HG03060 (cell line): ENCODE measurements around the gene FMN1.

Experiments
- ATAC-seq: cut with Tn5 transposase; IDR thresholded peaks from one replicate; pipeline ENCODE4 v1.9.1; 2021; ENCODE audit warnings: low read depth, moderate number of reproducible peaks; ENCODE audit not compliant: unreplicated experiment

Gene FMN1

GRCh38 chr15:33125894-33126537 lies 68.5 kb downstream of the FMN1 start:
- ATAC-seq: no peak

- ATAC-seq: no peak
Observed at GRCh38 chr15:33124811-33125210, 69.7 kb downstream of the FMN1 start.

GRCh38 chr15:33124279-33124678 lies 70.2 kb downstream of the FMN1 start:
- ATAC-seq: no peak

GRCh38 chr15:33119865-33120264 lies 74.6 kb downstream of the FMN1 start:
- no peak for ATAC-seq

- ATAC-seq: no peak
Observed at GRCh38 chr15:33119273-33119672, 75.2 kb downstream of the FMN1 start.

GRCh38 chr15:33116198-33116597 lies 78.3 kb downstream of the FMN1 start:
- no peak for ATAC-seq

GRCh38 chr15:33115191-33115861 lies 79.2 kb downstream of the FMN1 start:
- ATAC-seq: no peak

GRCh38 chr15:33114374-33114717 lies 80.2 kb downstream of the FMN1 start:
- ATAC-seq: no peak

- ATAC-seq: no peak
Observed at GRCh38 chr15:33113666-33114373, 80.7 kb downstream of the FMN1 start.

GRCh38 chr15:33112541-33113105 lies 81.9 kb downstream of the FMN1 start:
- ATAC-seq: no peak

- ATAC-seq: no peak
Observed at GRCh38 chr15:33111041-33111451, 83.5 kb downstream of the FMN1 start.

GRCh38 chr15:33109345-33109744 lies 85.2 kb downstream of the FMN1 start:
- no peak for ATAC-seq

GRCh38 chr15:33108518-33108917 lies 86.0 kb downstream of the FMN1 start:
- ATAC-seq: no peak

- no peak for ATAC-seq
Observed at GRCh38 chr15:33107950-33108349, 86.6 kb downstream of the FMN1 start.

- no peak for ATAC-seq
Observed at GRCh38 chr15:33104212-33104611, 90.3 kb downstream of the FMN1 start.

- ATAC-seq: no peak
Observed at GRCh38 chr15:33101036-33101435, 93.5 kb downstream of the FMN1 start.

GRCh38 chr15:33100314-33100713 lies 94.2 kb downstream of the FMN1 start:
- no peak for ATAC-seq

GRCh38 chr15:33099739-33100138 lies 94.8 kb downstream of the FMN1 start:
- ATAC-seq: no peak

- no peak for ATAC-seq
Observed at GRCh38 chr15:33099213-33099612, 95.3 kb downstream of the FMN1 start.

GRCh38 chr15:33098094-33099058 lies 96.1 kb downstream of the FMN1 start:
- ATAC-seq: no peak
